ENCODE measurements around the gene CEP112. TPM values are rescaled to one million over a fixed set of nuclear protein-coding genes. Genes with fewer than 3 reads are reported as not detected.

CEP112 gene
- total RNA-seq, 1 donor from 2014 or later, result 24.5 TPM

DNA sequence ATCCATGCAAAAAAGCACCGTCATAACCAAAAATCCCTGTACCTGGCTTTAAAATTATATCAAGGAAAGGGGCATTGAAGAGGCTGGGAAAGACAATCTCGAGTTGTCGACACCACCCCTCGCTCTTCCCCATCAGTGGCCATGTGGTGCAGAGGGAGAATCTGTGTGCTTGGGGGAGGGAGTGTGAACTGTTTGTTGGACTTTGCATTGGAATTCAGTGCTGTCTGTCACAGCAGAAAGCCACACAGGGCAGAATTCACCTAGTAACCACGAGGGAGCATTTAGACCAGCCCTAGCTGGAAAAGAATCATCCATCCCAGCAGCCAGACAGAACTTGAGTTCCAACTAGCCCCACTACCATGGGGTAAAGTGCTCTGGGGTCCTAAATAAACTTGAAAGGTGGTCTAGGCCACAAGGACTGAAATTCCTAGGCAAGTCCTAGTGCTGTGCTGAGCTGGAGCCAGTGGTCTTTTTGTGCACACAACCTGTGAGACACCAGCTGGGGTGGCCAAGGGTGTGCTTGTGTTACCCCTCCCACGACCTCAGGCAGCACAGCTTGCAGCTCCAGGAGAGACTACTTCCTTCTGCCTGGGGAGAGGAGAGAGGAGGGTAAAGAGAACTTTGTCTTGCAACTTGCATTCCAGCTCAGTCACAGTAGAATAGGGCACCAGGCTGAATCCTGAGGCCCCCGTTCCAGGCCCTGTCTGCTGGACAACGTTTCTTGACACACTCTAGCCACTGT is 11.5 kb upstream of the CEP112 start:
- Mint-ChIP-seq H3K4me3 (no peak overlapping the region), H3K4me1 (peaks cover 14% of the 10 kb centered on the region), H3K27me3 (ENCODE audit: low read depth) (no peaks in the 10 kb centered on the region), H3K27ac (ENCODE audit: unreplicated experiment) (peak overlapping the region; percentile 87), H3K36me3 (ENCODE audit: low read depth) (peaks cover 2% of the 10 kb centered on the region), H3K9me3 (peaks cover 15% of the 10 kb centered on the region)
- no peak for DNase-seq (ENCODE audit: low read depth, low spot score)
- TF ChIP-seq, protein P1, sequence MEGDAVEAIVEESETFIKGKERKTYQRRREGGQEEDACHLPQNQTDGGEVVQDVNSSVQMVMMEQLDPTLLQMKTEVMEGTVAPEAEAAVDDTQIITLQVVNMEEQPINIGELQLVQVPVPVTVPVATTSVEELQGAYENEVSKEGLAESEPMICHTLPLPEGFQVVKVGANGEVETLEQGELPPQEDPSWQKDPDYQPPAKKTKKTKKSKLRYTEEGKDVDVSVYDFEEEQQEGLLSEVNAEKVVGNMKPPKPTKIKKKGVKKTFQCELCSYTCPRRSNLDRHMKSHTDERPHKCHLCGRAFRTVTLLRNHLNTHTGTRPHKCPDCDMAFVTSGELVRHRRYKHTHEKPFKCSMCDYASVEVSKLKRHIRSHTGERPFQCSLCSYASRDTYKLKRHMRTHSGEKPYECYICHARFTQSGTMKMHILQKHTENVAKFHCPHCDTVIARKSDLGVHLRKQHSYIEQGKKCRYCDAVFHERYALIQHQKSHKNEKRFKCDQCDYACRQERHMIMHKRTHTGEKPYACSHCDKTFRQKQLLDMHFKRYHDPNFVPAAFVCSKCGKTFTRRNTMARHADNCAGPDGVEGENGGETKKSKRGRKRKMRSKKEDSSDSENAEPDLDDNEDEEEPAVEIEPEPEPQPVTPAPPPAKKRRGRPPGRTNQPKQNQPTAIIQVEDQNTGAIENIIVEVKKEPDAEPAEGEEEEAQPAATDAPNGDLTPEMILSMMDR (conservative IDR thresholded peaks at IDR 0.05), result no peak

DNA sequence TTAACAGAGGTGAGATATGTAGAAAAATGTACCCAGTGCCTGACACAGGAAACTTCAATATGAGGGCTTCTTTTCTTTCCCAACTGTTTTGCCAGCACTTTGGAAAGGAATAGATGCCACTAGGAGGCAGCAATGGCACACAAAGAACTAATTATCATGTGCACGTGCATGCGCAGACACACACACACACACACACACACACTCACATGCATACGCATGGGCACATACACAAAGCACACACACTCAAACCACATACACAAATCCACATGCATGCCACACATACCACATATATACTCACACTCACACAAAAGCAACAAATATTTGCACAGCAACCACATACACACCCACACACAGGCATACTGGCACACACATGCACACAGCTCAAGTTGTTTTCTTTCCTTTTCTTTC is 8.8 kb upstream of the CEP112 start:
- TF ChIP-seq, protein P1 (conservative IDR thresholded peaks at IDR 0.05), result peak; percentile 70
- peak overlapping the region; percentile 69 for H3K27ac Mint-ChIP-seq (ENCODE audit: unreplicated experiment)
- peaks cover 7% of the 10 kb centered on the region for H3K9me3 Mint-ChIP-seq
- H3K27me3 Mint-ChIP-seq (ENCODE audit: low read depth), result no peaks in the 10 kb centered on the region
- DNase-seq (ENCODE audit: low read depth, low spot score), result peak; percentile 63
- peaks cover 14% of the 10 kb centered on the region for H3K4me1 Mint-ChIP-seq
- H3K36me3 Mint-ChIP-seq (ENCODE audit: low read depth), result no peaks in the 10 kb centered on the region
- peak overlapping the region; percentile 1 for H3K4me3 Mint-ChIP-seq

DNA sequence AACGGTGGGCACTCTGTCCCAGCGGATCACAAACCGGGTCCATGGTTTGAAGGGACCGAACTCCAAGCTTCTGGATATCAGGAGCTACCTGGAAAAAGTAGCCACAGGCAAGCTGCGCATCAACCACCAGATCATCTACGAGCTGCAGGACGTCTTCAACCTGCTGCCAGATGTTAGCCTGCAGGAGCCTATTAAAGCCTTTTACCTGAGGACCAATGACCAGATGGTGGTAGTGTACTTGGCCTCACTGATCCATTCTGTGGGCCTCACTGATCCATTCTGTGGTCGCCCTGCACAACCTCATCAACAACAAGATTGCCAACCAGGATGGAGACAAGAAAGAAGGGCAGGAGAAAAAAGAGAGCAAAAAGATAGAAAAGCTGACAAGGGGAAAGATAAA is 6.3 kb upstream of the CEP112 start:
- TF ChIP-seq, protein P1 (conservative IDR thresholded peaks at IDR 0.05), result no peak
- Mint-ChIP-seq H3K4me3 (no peak overlapping the region), H3K27me3 (ENCODE audit: low read depth) (no peaks in the 10 kb centered on the region), H3K36me3 (ENCODE audit: low read depth) (no peaks in the 10 kb centered on the region), H3K27ac (ENCODE audit: unreplicated experiment) (no peak overlapping the region), H3K9me3 (peaks cover 3% of the 10 kb centered on the region), H3K4me1 (peaks cover 10% of the 10 kb centered on the region)
- no peak for DNase-seq (ENCODE audit: low read depth, low spot score)

DNA sequence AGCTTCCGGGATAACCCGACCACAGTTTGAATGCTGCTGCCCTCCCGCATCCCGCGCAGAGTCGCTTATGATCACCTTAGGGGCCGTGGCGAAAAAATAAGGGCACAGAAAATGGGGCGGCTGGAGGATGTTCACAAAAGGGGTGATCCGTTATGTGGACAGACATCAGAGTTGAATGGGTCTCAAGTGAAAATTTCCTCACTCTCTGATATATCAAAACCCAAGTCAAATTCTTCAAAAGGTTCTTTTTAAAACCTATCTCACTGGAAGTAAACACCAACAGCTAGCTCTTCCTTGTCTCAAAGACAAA is 400 bp upstream of the CEP112 start:
- peak overlapping the region; percentile 89 for H3K4me3 Mint-ChIP-seq
- DNase-seq (ENCODE audit: low read depth, low spot score), result no peak
- peaks cover 3% of the 10 kb centered on the region for H3K36me3 Mint-ChIP-seq (ENCODE audit: low read depth)
- peaks cover 20% of the 10 kb centered on the region for H3K4me1 Mint-ChIP-seq
- H3K27me3 Mint-ChIP-seq (ENCODE audit: low read depth), result no peaks in the 10 kb centered on the region
- H3K9me3 Mint-ChIP-seq, result no peaks in the 10 kb centered on the region
- TF ChIP-seq, protein P1 (conservative IDR thresholded peaks at IDR 0.05), result no peak
- H3K27ac Mint-ChIP-seq (ENCODE audit: unreplicated experiment), result peak overlapping the region; percentile 89

DNA sequence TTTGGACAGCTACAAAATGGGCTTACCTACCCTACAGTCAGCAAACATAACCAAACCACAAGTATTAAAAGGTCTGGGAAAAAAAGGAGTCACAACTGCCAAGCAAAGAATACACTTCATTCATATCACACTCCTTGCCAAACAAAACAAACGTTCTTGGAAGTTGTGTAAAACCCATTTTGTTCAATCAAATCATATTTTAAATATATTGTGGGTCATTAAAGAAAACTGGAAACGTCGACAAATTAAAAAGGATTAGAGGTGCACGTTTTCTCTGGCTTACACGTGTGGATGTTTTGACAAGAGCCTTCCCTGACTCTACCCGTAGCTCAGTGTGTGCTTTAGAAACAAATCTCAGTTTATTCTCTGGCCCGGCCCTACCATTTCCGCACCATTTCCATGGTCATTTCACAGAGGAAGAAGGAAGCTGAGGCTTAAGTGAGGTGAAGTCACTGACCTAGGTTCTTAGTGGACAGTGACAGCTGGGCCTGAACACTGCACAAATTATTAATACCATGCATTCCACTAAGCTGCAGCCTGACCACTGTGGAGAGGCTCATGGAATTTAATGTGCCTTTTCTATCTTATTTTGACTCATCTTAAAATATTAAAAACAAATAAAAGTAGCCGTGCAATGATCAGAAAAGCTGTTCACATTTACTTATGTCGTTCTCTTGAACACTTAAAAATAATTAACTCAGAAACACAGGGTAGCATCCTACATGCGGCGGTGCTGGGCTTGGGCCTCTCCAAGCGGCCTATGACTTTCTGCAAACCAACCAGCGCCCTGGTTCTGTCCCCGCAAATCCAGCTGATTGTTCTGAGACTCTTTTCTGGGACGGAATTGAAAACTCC is 968 bp downstream of the CEP112 start:
- Mint-ChIP-seq H3K9me3 (no peaks in the 10 kb centered on the region), H3K4me3 (peak overlapping the region; percentile 93), H3K36me3 (ENCODE audit: low read depth) (peaks cover 3% of the 10 kb centered on the region), H3K27ac (ENCODE audit: unreplicated experiment) (peak overlapping the region; percentile 89), H3K4me1 (peaks cover 20% of the 10 kb centered on the region), H3K27me3 (ENCODE audit: low read depth) (no peaks in the 10 kb centered on the region)
- DNase-seq (ENCODE audit: low read depth, low spot score), result no peak
- TF ChIP-seq, protein P1 (conservative IDR thresholded peaks at IDR 0.05), result no peak

Data from neural crest cell (in vitro differentiated cells).